H9 (cell line): ENCODE data around the gene GALNS. TPM values are rescaled to one million over a fixed set of nuclear protein-coding genes. Genes with fewer than 3 reads are reported as not detected.

Experiments used
- DNase-seq: peaks from one replicate; pipeline ENCODE4 v3.0.0-alpha.2; 2017
- H2AFZ ChIP-seq: one replicate; pipeline ENCODE4 v1.6.1; 2013; ENCODE audit warnings: mild to moderate bottlenecking, low read length, control low read depth, moderate library complexity
- H2AK5ac ChIP-seq: 2 replicates; pipeline ENCODE4 v1.6.1; 2013; ENCODE audit warnings: low read length, control low read depth, mixed read lengths; ENCODE audit not compliant: insufficient read length
- H2BK120ac ChIP-seq: one replicate; pipeline ENCODE4 v1.6.1; 2013; ENCODE audit warnings: low read depth, mild to moderate bottlenecking, low read length, control low read depth, inconsistent platforms; ENCODE audit not compliant: poor library complexity, severe bottlenecking
- H2BK12ac ChIP-seq: 2 replicates; pipeline ENCODE4 v1.6.1; 2013; ENCODE audit warnings: low read length, control low read depth, mixed read lengths, low read depth; ENCODE audit not compliant: insufficient read length
- H2BK15ac ChIP-seq: 2 replicates; pipeline ENCODE4 v1.6.1; 2013; ENCODE audit warnings: low read depth, low read length, control low read depth
- H2BK20ac ChIP-seq: one replicate; pipeline ENCODE4 v1.6.1; 2013; ENCODE audit warnings: low read depth, mild to moderate bottlenecking, low read length, control low read depth, inconsistent platforms; ENCODE audit not compliant: poor library complexity, severe bottlenecking
- H2BK5ac ChIP-seq: 2 replicates; pipeline ENCODE4 v1.6.1; 2013; ENCODE audit warnings: low read length, control low read depth, mixed read lengths; ENCODE audit not compliant: insufficient read length
- H3K14ac ChIP-seq: 2 replicates; pipeline ENCODE4 v1.6.1; 2013; ENCODE audit warnings: low read length, control low read depth; ENCODE audit not compliant: insufficient read depth
- H3K18ac ChIP-seq: 2 replicates; pipeline ENCODE4 v1.6.1; 2013; ENCODE audit warnings: low read depth, mild to moderate bottlenecking, mixed read lengths, low read length, control low read depth; ENCODE audit not compliant: insufficient read length
- H3K23ac ChIP-seq: 2 replicates; pipeline ENCODE4 v1.6.1; 2013; ENCODE audit warnings: low read length, control low read depth, mixed read lengths, low read depth; ENCODE audit not compliant: insufficient read length
- H3K23me2 ChIP-seq: 2 replicates; pipeline ENCODE4 v1.6.1; 2013; ENCODE audit warnings: low read depth, mild to moderate bottlenecking, mixed read lengths, low read length, control low read depth; ENCODE audit not compliant: insufficient read length, poor library complexity, severe bottlenecking
- H3K27ac ChIP-seq: 2 replicates; pipeline ENCODE4 v1.5.1; 2013; ENCODE audit warnings: low read length, control low read depth, mixed read lengths, low read depth; ENCODE audit not compliant: insufficient read length
- H3K27me3 ChIP-seq: 2 replicates; pipeline ENCODE4 v1.6.1; 2013; ENCODE audit warnings: low read length, control low read depth, inconsistent platforms; ENCODE audit not compliant: insufficient read depth
- H3K4ac ChIP-seq: 2 replicates; pipeline ENCODE4 v1.6.1; 2013; ENCODE audit warnings: low read depth, mild to moderate bottlenecking, control low read depth, inconsistent platforms, low read length, moderate library complexity
- H3K4me1 ChIP-seq: 2 replicates; pipeline ENCODE4 v1.6.1; 2013; ENCODE audit warnings: low read length, control low read depth, inconsistent platforms; ENCODE audit not compliant: insufficient read depth
- H3K4me2 ChIP-seq: 2 replicates; pipeline ENCODE4 v1.6.1; 2013; ENCODE audit warnings: low read length, control low read depth, mixed read lengths; ENCODE audit not compliant: insufficient read length, insufficient read depth
- H3K56ac ChIP-seq: 2 replicates; pipeline ENCODE4 v1.6.1; 2013; ENCODE audit warnings: low read depth, mild to moderate bottlenecking, mixed read lengths, low read length, control low read depth; ENCODE audit not compliant: insufficient read length
- H3K79me1 ChIP-seq: 2 replicates; pipeline ENCODE4 v1.6.1; 2013; ENCODE audit warnings: low read depth, mild to moderate bottlenecking, moderate library complexity, low read length, control low read depth, inconsistent platforms; ENCODE audit not compliant: insufficient read depth, poor library complexity, severe bottlenecking
- H3K79me2 ChIP-seq: 2 replicates; pipeline ENCODE4 v1.6.1; 2013; ENCODE audit warnings: low read length, control low read depth, inconsistent platforms; ENCODE audit not compliant: insufficient read depth
- H3K9ac ChIP-seq: 2 replicates; pipeline ENCODE4 v1.6.1; 2013; ENCODE audit warnings: low read length, control low read depth, mixed read lengths; ENCODE audit not compliant: insufficient read length; ENCODE audit errors: extremely low read depth
- H3K9me3 ChIP-seq: one replicate; pipeline ENCODE4 v1.6.1; 2013; ENCODE audit warnings: low read depth, low read length, inconsistent platforms; ENCODE audit not compliant: control insufficient read depth
- H3T11ph ChIP-seq: one replicate; pipeline ENCODE4 v1.6.1; 2013; ENCODE audit warnings: mild to moderate bottlenecking, low read length, control low read depth, inconsistent platforms
- H4K20me1 ChIP-seq: one replicate; pipeline ENCODE4 v1.6.1; 2013; ENCODE audit not compliant: control insufficient read depth, insufficient read length, insufficient read depth
- H4K5ac ChIP-seq: 2 replicates; pipeline ENCODE4 v1.6.1; 2013; ENCODE audit warnings: low read depth, mild to moderate bottlenecking, mixed read lengths, low read length, control low read depth; ENCODE audit not compliant: insufficient read length
- H4K8ac ChIP-seq: replicated peaks from 2 replicates; pipeline ENCODE4 v1.6.1; 2013; ENCODE audit warnings: low read length, control low read depth, mixed read lengths, low read depth; ENCODE audit not compliant: insufficient read length
- H4K91ac ChIP-seq: 2 replicates; pipeline ENCODE4 v1.6.1; 2013; ENCODE audit warnings: low read depth, mild to moderate bottlenecking, moderate library complexity, mixed read lengths, low read length, control low read depth; ENCODE audit not compliant: insufficient read length
- H3K27ac Mint-ChIP-seq, 3 experiments: 2 replicates in 2 of 3; 3 replicates in 1 of 3; pipeline ENCODE4 v1.8.0; 2020 to 2021; ENCODE audit warnings: mixed read lengths in 3 of 3, mild to moderate bottlenecking in 1 of 3, moderate library complexity in 1 of 3
- H3K27me3 Mint-ChIP-seq: 2 replicates; pipeline ENCODE4 v1.8.0; 2021; ENCODE audit warnings: low read depth, mild to moderate bottlenecking, moderate library complexity, mixed read lengths
- H3K36me3 Mint-ChIP-seq, 3 experiments: 2 replicates in 2 of 3; 3 replicates in 1 of 3; pipeline ENCODE4 v1.8.0; 2020 to 2021; ENCODE audit warnings: low read depth in 3 of 3, mixed read lengths in 3 of 3; ENCODE audit not compliant: insufficient read depth in 1 of 3
- H3K4me1 Mint-ChIP-seq, 2 experiments: 2 replicates each; pipeline ENCODE4 v1.8.0; 2020; ENCODE audit warnings: mixed read lengths in 2 of 2
- H3K4me3 Mint-ChIP-seq, 2 experiments: 2 replicates in 1 of 2; 3 replicates in 1 of 2; pipeline ENCODE4 v1.8.0; 2020 to 2021; ENCODE audit warnings: mild to moderate bottlenecking in 2 of 2, mixed read lengths in 2 of 2, moderate library complexity in 1 of 2
- H3K9me3 Mint-ChIP-seq, 2 experiments: 2 replicates in 1 of 2; 3 replicates in 1 of 2; pipeline ENCODE4 v1.8.0; 2020; ENCODE audit warnings: mild to moderate bottlenecking in 2 of 2, mixed read lengths in 2 of 2, moderate library complexity in 1 of 2
- WGBS: extraction: QIAGEN DNeasy Blood & Tissue Kit; methylation state at CpG from one replicate; pipeline ENCODE4 v1.1.7; 2013; ENCODE audit warnings: missing lambda C conversion rate, low lambda C conversion rate, mixed read lengths; ENCODE audit not compliant: insufficient read length; ENCODE audit errors: extremely low coverage; 5-methylcytosine and 5-hydroxymethylcytosine counted together
- total RNA-seq: library from RNA; stranded (reverse); gene quantifications from 2 replicates; pipeline ENCODE4 v1.2.1, GENCODE V29; 2021
- TF ChIP-seq, protein P1 (sequence below): fragments of 200-600 bp; sonication (generic); conservative IDR thresholded peaks from 3 replicates; pipeline ENCODE4 v1.8.0; 2021; ENCODE audit warnings: antibody characterized with exemption, mild to moderate bottlenecking

Gene GALNS
- total RNA-seq, 1 experiment from 2014 or later, result 20.3 TPM

DNA sequence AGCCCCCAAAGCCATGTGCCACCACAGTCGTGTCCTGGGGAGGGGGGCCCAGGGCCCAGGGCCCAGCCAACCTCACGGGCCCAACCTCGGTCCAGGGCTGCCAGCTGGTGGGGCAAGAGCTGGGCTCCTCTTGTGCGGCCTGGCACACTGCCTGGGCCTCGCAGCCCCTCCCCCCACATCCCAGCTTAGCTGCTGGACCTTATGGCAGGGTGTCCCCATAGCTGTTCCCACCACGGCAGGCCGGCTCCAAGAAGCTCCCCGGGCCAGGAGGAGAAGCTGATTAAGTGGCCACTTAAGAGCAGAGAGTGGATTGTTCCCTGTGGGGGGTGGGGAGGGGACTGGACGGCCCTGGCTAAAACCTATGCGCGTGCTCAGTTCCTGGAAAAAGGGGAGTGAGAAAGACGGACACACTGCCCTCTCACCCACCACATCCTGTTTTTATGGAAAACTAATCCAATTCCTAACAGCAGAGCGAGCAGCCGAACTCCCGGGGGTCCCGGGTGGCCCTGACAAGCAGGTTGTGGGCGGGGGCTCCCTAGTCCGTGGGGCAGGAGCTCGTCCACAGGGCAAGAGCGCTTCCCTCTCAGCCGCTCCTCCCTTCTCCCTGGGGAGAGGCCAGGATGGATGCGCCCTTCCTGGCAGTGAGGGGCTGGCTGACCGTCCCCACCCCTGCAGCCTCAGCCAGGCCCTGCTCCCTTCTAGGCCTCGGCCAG, 88.5 kb downstream of the GALNS start:
- H3K4me2 ChIP-seq, result no peak overlapping the region
- H3K4me1 ChIP-seq, result peaks cover 5% of the 10 kb centered on the region; the same call in 1 of the 2 replicates
- no peak overlapping the region for H2BK15ac ChIP-seq
- H3K27me3 Mint-ChIP-seq, result no peaks in the 10 kb centered on the region
- H3K9me3 ChIP-seq, result no peaks in the 10 kb centered on the region
- WGBS, result no CpG with 5 or more reads among the region's 24 CpGs
- no peak overlapping the region for H3K9ac ChIP-seq
- H4K8ac ChIP-seq, result no peak overlapping the region
- no peaks in the 10 kb centered on the region for H3K9me3 Mint-ChIP-seq
- no peaks in the 10 kb centered on the region for H3K36me3 Mint-ChIP-seq
- H3K27me3 ChIP-seq, result no peaks in the 10 kb centered on the region
- H3K14ac ChIP-seq, result peak overlapping the region; percentile 26; the same call in 1 of the 2 replicates
- H3K4me1 Mint-ChIP-seq, result peaks cover 33 to 60% of the 10 kb centered on the region in 2 experiments
- H4K5ac ChIP-seq, result no peak overlapping the region
- H2AFZ ChIP-seq, result no peak overlapping the region
- no peaks in the 10 kb centered on the region for H3K79me1 ChIP-seq
- no peak overlapping the region for H3K27ac ChIP-seq
- no peaks in the 10 kb centered on the region for H4K20me1 ChIP-seq
- H3T11ph ChIP-seq, result no peak overlapping the region
- no peak overlapping the region for H3K23ac ChIP-seq
- H3K56ac ChIP-seq, result no peak overlapping the region
- no peak for DNase-seq
- no peak overlapping the region for H3K4ac ChIP-seq
- H4K91ac ChIP-seq, result no peak overlapping the region
- H2BK120ac ChIP-seq, result no peak overlapping the region
- H3K23me2 ChIP-seq, result no peaks in the 10 kb centered on the region
- H3K4me3 Mint-ChIP-seq, result no peak overlapping the region
- H2AK5ac ChIP-seq, result no peak overlapping the region
- H3K79me2 ChIP-seq, result no peaks in the 10 kb centered on the region; the same call in 1 of the 2 replicates
- no peak overlapping the region for H2BK12ac ChIP-seq
- H3K18ac ChIP-seq, result no peak overlapping the region
- no peak overlapping the region for H2BK5ac ChIP-seq
- no peak overlapping the region for H3K27ac Mint-ChIP-seq
- H2BK20ac ChIP-seq, result no peak overlapping the region
- TF ChIP-seq, protein P1, sequence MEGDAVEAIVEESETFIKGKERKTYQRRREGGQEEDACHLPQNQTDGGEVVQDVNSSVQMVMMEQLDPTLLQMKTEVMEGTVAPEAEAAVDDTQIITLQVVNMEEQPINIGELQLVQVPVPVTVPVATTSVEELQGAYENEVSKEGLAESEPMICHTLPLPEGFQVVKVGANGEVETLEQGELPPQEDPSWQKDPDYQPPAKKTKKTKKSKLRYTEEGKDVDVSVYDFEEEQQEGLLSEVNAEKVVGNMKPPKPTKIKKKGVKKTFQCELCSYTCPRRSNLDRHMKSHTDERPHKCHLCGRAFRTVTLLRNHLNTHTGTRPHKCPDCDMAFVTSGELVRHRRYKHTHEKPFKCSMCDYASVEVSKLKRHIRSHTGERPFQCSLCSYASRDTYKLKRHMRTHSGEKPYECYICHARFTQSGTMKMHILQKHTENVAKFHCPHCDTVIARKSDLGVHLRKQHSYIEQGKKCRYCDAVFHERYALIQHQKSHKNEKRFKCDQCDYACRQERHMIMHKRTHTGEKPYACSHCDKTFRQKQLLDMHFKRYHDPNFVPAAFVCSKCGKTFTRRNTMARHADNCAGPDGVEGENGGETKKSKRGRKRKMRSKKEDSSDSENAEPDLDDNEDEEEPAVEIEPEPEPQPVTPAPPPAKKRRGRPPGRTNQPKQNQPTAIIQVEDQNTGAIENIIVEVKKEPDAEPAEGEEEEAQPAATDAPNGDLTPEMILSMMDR, result no peak
